Activated naive CD8-positive, alpha-beta T cell treated with anti-CD3 and anti-CD28 coated beads, Interleukin-2, amount 50 U/mL, for 24 hours (primary cell): ENCODE results near the gene ZNF155.
A peak's percentile ranks its signal among the peaks of the same experiment; 100 is the strongest.

Experiments used
- ATAC-seq: fragments of 150-1000 bp; cut with Tn5 transposase; one replicate; pipeline ENCODE4 v1.10.0; 2021
- DNase-seq: peaks from one replicate; pipeline ENCODE4 v3.0.0; 2021
- H3K27ac Mint-ChIP-seq: one replicate; pipeline ENCODE4 v1.8.0; 2021; ENCODE audit warnings: mild to moderate bottlenecking, mixed read lengths
- H3K27me3 Mint-ChIP-seq: one replicate; pipeline ENCODE4 v1.8.0; 2021; ENCODE audit warnings: mixed read lengths
- H3K36me3 Mint-ChIP-seq: one replicate; pipeline ENCODE4 v1.8.0; 2021; ENCODE audit warnings: low read depth, mixed read lengths
- H3K4me1 Mint-ChIP-seq: one replicate; pipeline ENCODE4 v1.8.0; 2021; ENCODE audit warnings: mixed read lengths
- H3K4me3 Mint-ChIP-seq: one replicate; pipeline ENCODE4 v1.8.0; 2021; ENCODE audit warnings: mild to moderate bottlenecking, moderate library complexity, mixed read lengths
- H3K9me3 Mint-ChIP-seq: one replicate; pipeline ENCODE4 v1.8.0; 2021; ENCODE audit warnings: mixed read lengths

The ZNF155 gene

DNA sequence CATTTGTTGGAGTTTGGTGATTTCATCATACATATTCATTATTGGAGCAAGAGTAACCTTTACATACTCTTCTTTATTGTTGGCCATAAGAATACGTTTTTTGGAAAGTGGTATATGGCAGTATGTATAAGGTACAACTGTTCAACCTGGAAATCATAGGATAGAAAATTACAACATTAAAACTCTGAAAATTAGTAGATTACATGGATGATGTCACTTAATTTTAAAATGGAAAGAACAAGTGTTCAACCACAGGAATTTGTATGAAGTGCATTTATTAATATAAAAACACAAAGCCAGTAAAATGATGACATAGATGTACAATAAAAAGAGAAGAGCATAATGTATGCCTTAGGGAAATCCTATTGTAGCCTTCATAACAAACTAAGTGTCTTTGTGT lies 7.3 kb upstream of the ZNF155 start:
- peaks cover 38% of the 10 kb centered on the region for H3K9me3 Mint-ChIP-seq
- no peaks in the 10 kb centered on the region for H3K4me1 Mint-ChIP-seq
- H3K27me3 Mint-ChIP-seq = no peaks in the 10 kb centered on the region
- ATAC-seq = no peak
- DNase-seq = no peak
- no peak overlapping the region for H3K27ac Mint-ChIP-seq
- peaks cover 7% of the 10 kb centered on the region for H3K36me3 Mint-ChIP-seq
- H3K4me3 Mint-ChIP-seq = no peak overlapping the region

GRCh38 chr19:43983544-43983911 lies 460 bp upstream of the ZNF155 start:
- Mint-ChIP-seq H3K36me3 (peaks cover 6% of the 10 kb centered on the region), H3K4me1 (peaks cover 11% of the 10 kb centered on the region), H3K9me3 (peaks cover 10% of the 10 kb centered on the region), H3K27ac (no peak overlapping the region), H3K27me3 (no peaks in the 10 kb centered on the region), H3K4me3 (peak overlapping the region; percentile 97)
- DNase-seq (no peak), ATAC-seq (no peak)

GRCh38 chr19:43984687-43985000 lies 656 bp downstream of the ZNF155 start:
- DNase-seq = peak; percentile 5

GRCh38 chr19:43997631-43998290 lies 13.8 kb downstream of the ZNF155 start:
- DNase-seq (no peak), ATAC-seq (no peak)
- H3K27ac Mint-ChIP-seq = no peak overlapping the region
- no peaks in the 10 kb centered on the region for H3K27me3 Mint-ChIP-seq
- H3K36me3 Mint-ChIP-seq = peaks cover 60% of the 10 kb centered on the region
- H3K4me1 Mint-ChIP-seq = peaks cover 10% of the 10 kb centered on the region
- H3K9me3 Mint-ChIP-seq = peaks cover 59% of the 10 kb centered on the region
- no peak overlapping the region for H3K4me3 Mint-ChIP-seq

More at GRCh38 chr19:43984687-43985000, 656 bp downstream of the ZNF155 start:
- Mint-ChIP-seq H3K27me3 (no peaks in the 10 kb centered on the region), H3K27ac (no peak overlapping the region), H3K4me1 (peaks cover 11% of the 10 kb centered on the region), H3K36me3 (peaks cover 17% of the 10 kb centered on the region), H3K4me3 (peak overlapping the region; percentile 97), H3K9me3 (peaks cover 17% of the 10 kb centered on the region)
- ATAC-seq = no peak

DNA sequence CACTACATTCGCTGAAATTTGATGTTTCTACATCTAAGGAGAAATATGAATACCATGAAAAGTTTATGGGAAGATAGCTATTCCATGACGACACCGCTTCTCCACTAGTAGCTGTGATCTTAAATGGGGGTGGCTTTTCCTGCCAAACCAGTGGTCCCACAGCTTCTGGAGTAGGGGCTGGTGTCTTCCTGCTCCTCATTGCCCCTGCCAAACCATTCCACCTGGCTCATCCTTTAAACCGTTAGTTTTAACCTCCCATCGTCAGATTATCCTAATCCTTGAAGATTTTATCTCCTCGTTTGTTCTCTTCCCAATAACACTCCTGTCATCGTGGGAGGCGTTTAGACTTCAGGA lies 18.2 kb downstream of the ZNF155 start:
- H3K4me1 Mint-ChIP-seq = peaks cover 20% of the 10 kb centered on the region
- no peaks in the 10 kb centered on the region for H3K27me3 Mint-ChIP-seq
- ATAC-seq (no peak), DNase-seq (no peak)
- peak overlapping the region; percentile 99 for H3K4me3 Mint-ChIP-seq
- peaks cover 54% of the 10 kb centered on the region for H3K9me3 Mint-ChIP-seq
- peaks cover 36% of the 10 kb centered on the region for H3K36me3 Mint-ChIP-seq
- peak overlapping the region; percentile 97 for H3K27ac Mint-ChIP-seq

- Mint-ChIP-seq H3K4me1 (peaks cover 20% of the 10 kb centered on the region), H3K27ac (peak within 1 kb of the TSS; percentile 97), H3K9me3 (peaks cover 57% of the 10 kb centered on the region), H3K4me3 (peak within 1 kb of the TSS; percentile 99), H3K27me3 (no peaks in the 10 kb centered on the region), H3K36me3 (peaks cover 39% of the 10 kb centered on the region)
- ATAC-seq (peak; percentile 97), DNase-seq (peak; percentile 77)
Observed at GRCh38 chr19:44002566-44003460, 18.8 kb downstream of the ZNF155 start, which contains the start of gene ZNF230. Gene ZNF230 (plus strand): TSS chr19:44002957. CDS start chr19:44007079, 4,122 bp downstream.

DNA sequence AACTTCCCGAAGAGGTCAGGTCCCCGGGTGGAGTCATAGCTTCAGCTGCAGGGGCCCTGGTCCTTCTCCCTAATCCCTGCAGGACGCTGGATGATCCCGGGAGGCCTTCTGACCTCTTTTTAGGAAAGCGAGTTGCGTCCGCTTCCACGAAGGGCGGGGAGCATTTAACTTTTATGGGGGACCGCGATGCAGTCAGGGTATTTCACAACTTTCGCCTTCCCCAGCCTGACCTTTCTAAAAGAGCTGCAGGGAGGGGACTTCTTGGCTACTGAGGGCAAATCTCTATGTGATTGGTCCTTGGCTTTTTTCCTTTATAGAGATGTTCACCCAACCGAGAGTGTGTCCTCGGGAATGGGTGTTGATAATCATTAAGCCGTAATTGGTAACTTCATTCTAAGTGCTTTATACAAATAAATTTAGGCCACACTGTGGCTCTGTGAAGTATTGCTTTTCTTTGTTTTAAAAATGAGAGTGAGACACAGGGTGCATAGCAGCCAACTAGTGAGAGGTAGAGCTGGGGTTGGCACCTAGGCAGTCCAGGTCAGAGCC lies 19.5 kb downstream of the ZNF155 start:
- H3K27me3 Mint-ChIP-seq = no peaks in the 10 kb centered on the region
- H3K4me1 Mint-ChIP-seq = peaks cover 20% of the 10 kb centered on the region
- H3K36me3 Mint-ChIP-seq = peaks cover 40% of the 10 kb centered on the region
- peak overlapping the region; percentile 97 for H3K27ac Mint-ChIP-seq
- H3K9me3 Mint-ChIP-seq = peaks cover 58% of the 10 kb centered on the region
- ATAC-seq = peak; percentile 34
- H3K4me3 Mint-ChIP-seq = peak overlapping the region; percentile 99
- peak; percentile 16 for DNase-seq

- Mint-ChIP-seq H3K36me3 (peaks cover 61% of the 10 kb centered on the region), H3K4me3 (no peak overlapping the region), H3K9me3 (peaks cover 66% of the 10 kb centered on the region)
Observed at GRCh38 chr19:44005973-44006372, 22.0 kb downstream of the ZNF155 start.

DNA sequence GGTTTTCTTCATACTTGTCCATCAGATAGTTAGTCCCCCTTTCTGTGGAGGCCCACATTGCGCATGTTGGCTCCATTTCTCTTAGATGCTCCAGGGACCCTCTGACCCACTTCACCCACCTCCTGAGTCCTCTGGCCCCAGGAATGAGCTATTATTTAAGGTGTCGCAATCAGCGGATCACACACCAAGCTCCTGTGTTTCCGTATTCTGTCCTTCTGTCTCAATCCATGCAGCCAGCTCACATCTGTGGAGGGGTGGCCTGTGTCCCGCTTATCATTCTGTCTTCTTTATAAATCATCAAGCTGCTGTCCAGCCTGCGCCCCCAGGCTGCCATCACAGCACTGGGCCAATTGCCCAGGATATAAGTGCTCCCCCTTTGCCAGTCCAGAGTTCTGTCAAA lies 23.5 kb downstream of the ZNF155 start:
- no peaks in the 10 kb centered on the region for H3K27me3 Mint-ChIP-seq
- ATAC-seq (no peak), DNase-seq (no peak)
- H3K27ac Mint-ChIP-seq = no peak overlapping the region
- H3K36me3 Mint-ChIP-seq = peaks cover 72% of the 10 kb centered on the region
- H3K4me1 Mint-ChIP-seq = peaks cover 13% of the 10 kb centered on the region
- peaks cover 71% of the 10 kb centered on the region for H3K9me3 Mint-ChIP-seq
- H3K4me3 Mint-ChIP-seq = no peak overlapping the region

More at GRCh38 chr19:44005973-44006372, 22.0 kb downstream of the ZNF155 start:
- Mint-ChIP-seq H3K4me1 (peaks cover 20% of the 10 kb centered on the region), H3K27me3 (no peaks in the 10 kb centered on the region), H3K27ac (no peak overlapping the region)
- ATAC-seq (no peak), DNase-seq (no peak)

DNA sequence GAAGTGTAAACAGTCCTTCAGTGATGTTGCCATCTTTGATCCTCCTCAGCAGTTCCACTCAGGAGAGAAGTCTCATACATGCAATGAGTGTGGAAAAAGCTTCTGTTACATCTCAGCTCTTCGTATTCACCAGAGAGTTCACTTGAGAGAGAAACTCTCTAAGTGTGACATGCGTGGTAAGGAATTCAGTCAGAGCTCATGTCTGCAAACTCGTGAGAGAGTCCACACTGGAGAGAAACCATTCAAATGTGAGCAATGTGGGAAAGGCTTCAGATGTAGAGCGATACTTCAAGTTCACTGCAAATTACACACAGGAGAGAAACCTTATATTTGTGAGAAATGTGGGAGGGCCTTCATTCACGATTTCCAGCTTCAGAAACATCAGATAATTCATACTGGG lies 26.5 kb downstream of the ZNF155 start:
- H3K4me3 Mint-ChIP-seq = no peak overlapping the region
- no peaks in the 10 kb centered on the region for H3K27me3 Mint-ChIP-seq
- ATAC-seq = no peak
- DNase-seq = no peak
- H3K27ac Mint-ChIP-seq = no peak overlapping the region
- peaks cover 84% of the 10 kb centered on the region for H3K36me3 Mint-ChIP-seq
- H3K9me3 Mint-ChIP-seq = peaks cover 94% of the 10 kb centered on the region
- no peaks in the 10 kb centered on the region for H3K4me1 Mint-ChIP-seq

DNA sequence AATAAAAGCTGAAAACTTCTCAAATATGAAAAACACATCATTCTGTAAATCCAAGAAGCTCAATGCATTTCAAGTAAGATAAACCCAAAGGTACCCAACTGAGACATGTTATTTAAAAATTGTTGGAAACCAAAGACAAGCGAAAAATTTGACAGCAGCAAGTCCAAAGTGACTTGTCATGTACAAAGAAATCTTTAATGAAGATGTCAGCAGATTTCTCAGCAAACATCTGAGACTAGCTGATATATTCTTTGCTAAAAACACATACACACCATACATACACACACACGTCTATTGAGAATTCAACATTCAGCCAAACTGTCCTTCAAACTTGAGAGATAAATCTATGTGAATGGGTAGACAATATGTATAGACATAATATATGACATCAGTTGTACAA lies 35.5 kb downstream of the ZNF155 start:
- no peak overlapping the region for H3K27ac Mint-ChIP-seq
- DNase-seq = no peak
- no peak overlapping the region for H3K4me3 Mint-ChIP-seq
- peaks cover 51% of the 10 kb centered on the region for H3K9me3 Mint-ChIP-seq
- H3K36me3 Mint-ChIP-seq = peaks cover 8% of the 10 kb centered on the region
- no peaks in the 10 kb centered on the region for H3K4me1 Mint-ChIP-seq
- H3K27me3 Mint-ChIP-seq = peaks cover 2% of the 10 kb centered on the region
- ATAC-seq = no peak

- no peak for ATAC-seq
- H3K4me1 Mint-ChIP-seq = peaks cover 17% of the 10 kb centered on the region
- no peak for DNase-seq
- H3K9me3 Mint-ChIP-seq = peaks cover 47% of the 10 kb centered on the region
- no peak overlapping the region for H3K4me3 Mint-ChIP-seq
- H3K36me3 Mint-ChIP-seq = peaks cover 15% of the 10 kb centered on the region
- H3K27ac Mint-ChIP-seq = no peak overlapping the region
- H3K27me3 Mint-ChIP-seq = peaks cover 2% of the 10 kb centered on the region
Observed at GRCh38 chr19:44021221-44021620, 37.2 kb downstream of the ZNF155 start.

DNA sequence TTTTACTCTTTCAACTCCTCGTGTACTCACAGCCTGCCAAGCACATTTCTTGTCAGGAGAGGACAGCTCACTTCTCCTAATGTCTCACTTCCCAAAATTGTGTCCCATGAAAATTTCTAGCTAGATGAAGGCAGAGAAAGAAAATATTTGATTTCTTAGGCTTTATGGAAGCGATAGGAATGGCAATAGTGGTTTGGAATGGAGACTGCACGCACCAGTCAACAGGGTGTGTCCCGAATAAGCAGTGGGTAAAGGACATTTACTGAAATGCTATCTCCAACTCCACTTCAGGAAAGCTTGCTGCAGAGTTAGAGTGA lies 40.9 kb downstream of the ZNF155 start:
- Mint-ChIP-seq H3K36me3 (peaks cover 42% of the 10 kb centered on the region), H3K4me3 (peak overlapping the region; percentile 94), H3K27me3 (peaks cover 2% of the 10 kb centered on the region), H3K27ac (peak overlapping the region; percentile 91), H3K4me1 (peaks cover 18% of the 10 kb centered on the region), H3K9me3 (peaks cover 46% of the 10 kb centered on the region)
- ATAC-seq (no peak), DNase-seq (no peak)

- DNase-seq (peak; percentile 78), ATAC-seq (peak; percentile 100)
- Mint-ChIP-seq H3K36me3 (peaks cover 48% of the 10 kb centered on the region), H3K4me3 (peak within 1 kb of the TSS; percentile 94), H3K27ac (peak within 1 kb of the TSS; percentile 91), H3K27me3 (no peaks in the 10 kb centered on the region), H3K9me3 (peaks cover 44% of the 10 kb centered on the region), H3K4me1 (peaks cover 18% of the 10 kb centered on the region)
Observed at GRCh38 chr19:44025217-44025936, 41.4 kb downstream of the ZNF155 start, which contains the start of gene ZNF222. Gene ZNF222 (plus strand): TSS chr19:44025379. CDS start chr19:44025437, 58 bp downstream.
